Panc1 (cell line): ENCODE results near the gene ROR1. TPM values are rescaled to one million over a fixed set of nuclear protein-coding genes. Genes with fewer than 3 reads are reported as not detected.

Experiments used
- ATAC-seq: fragments of 200-7000 bp; cut with Tn5 transposase; 2 replicates; pipeline ENCODE4 v1.9.1; 2020; ENCODE audit warnings: mild to moderate bottlenecking, moderate library complexity
- BruUV-seq: library from RNA; stranded (reverse); fragments of 400-500 nt; replicated peaks from 2 replicates; lab custom pipeline; 2021; lab: Mats Ljungman, UMichigan
- CTCF ChIA-PET: fragments of 300-600 bp; sonication (Branson Sonifier 250); formaldehyde crosslinking; loops from one replicate; lab custom pipeline; 2022; ENCODE audit warnings: antibody characterized with exemption; lab: Charles Lee
- POLR2A ChIA-PET: fragments of 300-600 bp; sonication (Branson Sonifier 250); formaldehyde crosslinking; loops from one replicate; lab custom pipeline; 2022; ENCODE audit warnings: antibody characterized with exemption; lab: Charles Lee
- DNase-seq: peaks from one replicate; pipeline ENCODE4 v3.0.0-alpha.2; 2010; ENCODE audit warnings: low read depth, low spot score
- H3K27ac ChIP-seq: 2 replicates; pipeline ENCODE4 v1.5.1; 2011; ENCODE audit warnings: mild to moderate bottlenecking, low read length, inconsistent platforms
- H3K27me3 ChIP-seq: fragments of 200-500 bp; sonication (Bioruptor generic); 2 replicates; pipeline ENCODE4 v1.6.0; 2014; ENCODE audit warnings: low read length, inconsistent platforms; ENCODE audit not compliant: control insufficient read depth, insufficient read depth
- H3K36me3 ChIP-seq: fragments of 200-500 bp; sonication (Bioruptor generic); 2 replicates; pipeline ENCODE4 v1.5.1; 2014; ENCODE audit warnings: inconsistent platforms, mild to moderate bottlenecking, low read length, moderate library complexity; ENCODE audit not compliant: control insufficient read depth, insufficient read depth
- H3K4me1 ChIP-seq: 2 replicates; pipeline ENCODE4 v1.5.1; 2011; ENCODE audit warnings: inconsistent platforms, mild to moderate bottlenecking, low read length, moderate library complexity; ENCODE audit not compliant: control insufficient read depth, insufficient read depth
- H3K4me3 ChIP-seq, 2 experiments: 2 replicates each; pipeline ENCODE4 v1.5.1; 2011 to 2012; ENCODE audit warnings: low read depth in 2 of 2, low read length in 2 of 2, mild to moderate bottlenecking in 2 of 2, inconsistent platforms in 1 of 2, moderate library complexity in 1 of 2
- H3K9me3 ChIP-seq: fragments of 200-500 bp; sonication (Bioruptor generic); 2 replicates; pipeline ENCODE4 v1.5.1; 2014; ENCODE audit warnings: low read depth, mild to moderate bottlenecking, inconsistent platforms, low read length, moderate library complexity; ENCODE audit not compliant: control insufficient read depth, insufficient read depth
- CTCF ChIP-seq: fragments of 450-650 bp; IDR thresholded peaks from 2 replicates; pipeline ENCODE4 v1.5.1; 2017; ENCODE audit warnings: mild to moderate bottlenecking
- POLR2AphosphoS5 ChIP-seq: IDR thresholded peaks from 2 replicates; pipeline ENCODE4 v1.6.1; 2012; ENCODE audit warnings: mild to moderate bottlenecking, low read depth, low read length, moderate library complexity
- SIN3A ChIP-seq: IDR thresholded peaks from 2 replicates; pipeline ENCODE4 v1.6.1; 2012; ENCODE audit warnings: low read depth, mild to moderate bottlenecking, low read length, moderate library complexity, borderline replicate concordance; ENCODE audit not compliant: insufficient read depth
- TCF7L2 ChIP-seq: IDR thresholded peaks from 2 replicates; pipeline ENCODE4 v1.6.1; 2011; ENCODE audit warnings: mild to moderate bottlenecking, low read depth, low read length, inconsistent platforms
- in situ Hi-C: cut with HindIII; loops from 2 replicates; pipeline ENCODE4 v1.10.0; 2016; ENCODE audit warnings: low sequenced_read_pairs, low pct_unique_long_range_greater_than_20kb
- intact Hi-C: fragments of 100-400 bp; cut with micrococcal nuclease; formaldehyde crosslinking; loops from one replicate; pipeline ENCODE4 v1.10.0; 2022; ENCODE audit not compliant: unreplicated experiment
- total RNA-seq: library from RNA; stranded (reverse); gene quantifications from one replicate; pipeline ENCODE4 v1.2.1, GENCODE V29; 2021; ENCODE audit not compliant: unreplicated experiment
- TF ChIP-seq, protein P1 (sequence below), 2 experiments: IDR thresholded peaks; 2 replicates each; pipeline ENCODE4 v1.6.1; 2011 to 2012; ENCODE audit warnings: low read depth in 2 of 2, control low read depth in 1 of 2, low read length in 1 of 2, mild to moderate bottlenecking in 1 of 2, moderate library complexity in 1 of 2; ENCODE audit not compliant: insufficient read depth in 1 of 2

The ROR1 gene
- total RNA-seq, 1 experiment from 2014 or later: 19.3 TPM

GRCh38 chr1:63875636-63876035 is 101.8 kb downstream of the ROR1 start:
- H3K9me3 ChIP-seq: no peaks in the 10 kb centered on the region
- H3K27ac ChIP-seq: peak overlapping the region; percentile 91
- no peak overlapping the region for H3K4me3 ChIP-seq
- in situ Hi-C loops (no loop called here), intact Hi-C loops (no loop called here)
- ChIA-PET POLR2A (no interaction called here), CTCF (no interaction called here)
- H3K4me1 ChIP-seq: peaks cover 74% of the 10 kb centered on the region
- BruUV-seq: no TSS peak
- no peaks in the 10 kb centered on the region for H3K27me3 ChIP-seq
- H3K36me3 ChIP-seq: no peaks in the 10 kb centered on the region
- TF ChIP-seq TCF7L2 (no peak), SIN3A (no peak), POLR2AphosphoS5 (no peak), CTCF (no peak)
- TF ChIP-seq, protein P1, sequence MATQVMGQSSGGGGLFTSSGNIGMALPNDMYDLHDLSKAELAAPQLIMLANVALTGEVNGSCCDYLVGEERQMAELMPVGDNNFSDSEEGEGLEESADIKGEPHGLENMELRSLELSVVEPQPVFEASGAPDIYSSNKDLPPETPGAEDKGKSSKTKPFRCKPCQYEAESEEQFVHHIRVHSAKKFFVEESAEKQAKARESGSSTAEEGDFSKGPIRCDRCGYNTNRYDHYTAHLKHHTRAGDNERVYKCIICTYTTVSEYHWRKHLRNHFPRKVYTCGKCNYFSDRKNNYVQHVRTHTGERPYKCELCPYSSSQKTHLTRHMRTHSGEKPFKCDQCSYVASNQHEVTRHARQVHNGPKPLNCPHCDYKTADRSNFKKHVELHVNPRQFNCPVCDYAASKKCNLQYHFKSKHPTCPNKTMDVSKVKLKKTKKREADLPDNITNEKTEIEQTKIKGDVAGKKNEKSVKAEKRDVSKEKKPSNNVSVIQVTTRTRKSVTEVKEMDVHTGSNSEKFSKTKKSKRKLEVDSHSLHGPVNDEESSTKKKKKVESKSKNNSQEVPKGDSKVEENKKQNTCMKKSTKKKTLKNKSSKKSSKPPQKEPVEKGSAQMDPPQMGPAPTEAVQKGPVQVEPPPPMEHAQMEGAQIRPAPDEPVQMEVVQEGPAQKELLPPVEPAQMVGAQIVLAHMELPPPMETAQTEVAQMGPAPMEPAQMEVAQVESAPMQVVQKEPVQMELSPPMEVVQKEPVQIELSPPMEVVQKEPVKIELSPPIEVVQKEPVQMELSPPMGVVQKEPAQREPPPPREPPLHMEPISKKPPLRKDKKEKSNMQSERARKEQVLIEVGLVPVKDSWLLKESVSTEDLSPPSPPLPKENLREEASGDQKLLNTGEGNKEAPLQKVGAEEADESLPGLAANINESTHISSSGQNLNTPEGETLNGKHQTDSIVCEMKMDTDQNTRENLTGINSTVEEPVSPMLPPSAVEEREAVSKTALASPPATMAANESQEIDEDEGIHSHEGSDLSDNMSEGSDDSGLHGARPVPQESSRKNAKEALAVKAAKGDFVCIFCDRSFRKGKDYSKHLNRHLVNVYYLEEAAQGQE (IDR thresholded peaks at IDR 0.05; ENCODE audit: insufficient read depth in 1 of 2, low read depth in 2 of 2, low read length in 1 of 2): no peak
- no peak for ATAC-seq
- no peak for DNase-seq

DNA sequence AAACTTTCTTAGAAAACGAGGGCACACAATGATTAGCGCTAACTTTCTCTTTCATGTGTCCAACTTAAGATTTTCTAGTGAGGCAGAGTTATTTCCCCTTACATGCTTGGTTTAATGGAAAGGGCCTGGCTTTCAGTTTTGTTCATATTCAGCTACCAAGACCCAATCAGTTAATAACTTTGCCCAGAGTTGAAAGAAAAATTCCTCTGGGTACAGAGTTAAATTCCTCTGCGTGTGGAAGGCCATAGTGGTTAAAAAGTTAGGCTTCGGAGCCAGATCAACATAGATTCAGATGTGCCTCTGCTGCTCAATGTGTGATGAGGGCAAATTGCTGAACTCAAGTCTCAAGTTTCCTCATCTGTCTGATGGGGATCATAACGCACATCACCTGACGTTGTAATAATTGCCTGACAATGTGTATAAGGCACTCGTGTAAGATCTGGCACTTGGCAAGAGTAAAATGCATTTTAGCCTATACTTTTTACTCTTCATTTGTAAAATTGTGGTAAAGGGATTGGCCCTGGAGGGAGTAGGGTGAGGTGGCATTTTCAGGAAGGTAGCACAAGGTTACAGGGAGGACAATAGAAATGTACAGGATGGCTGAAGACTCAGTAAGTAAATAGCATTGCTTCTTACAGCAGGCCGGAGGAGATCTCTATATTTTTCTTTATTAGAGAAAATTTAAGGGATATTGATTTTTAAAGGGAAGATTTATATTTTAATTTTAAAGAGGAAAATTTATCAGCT is 103.4 kb downstream of the ROR1 start:
- ATAC-seq (no peak), DNase-seq (no peak)
- intact Hi-C loops (no loop called here), in situ Hi-C loops (no loop called here)
- ChIA-PET CTCF (no interaction called here), POLR2A (no interaction called here)
- H3K9me3 ChIP-seq: no peaks in the 10 kb centered on the region
- H3K4me3 ChIP-seq: peak overlapping the region in 1 of 2 experiments; percentile 10; a peak in 1 of 4 replicates
- no peaks in the 10 kb centered on the region for H3K36me3 ChIP-seq
- no TSS peak for BruUV-seq
- H3K27ac ChIP-seq: peak overlapping the region; percentile 91
- no peaks in the 10 kb centered on the region for H3K27me3 ChIP-seq
- TF ChIP-seq, protein P1 (IDR thresholded peaks at IDR 0.05; ENCODE audit: insufficient read depth in 1 of 2, low read depth in 2 of 2, low read length in 1 of 2): no peak
- no peak for TF ChIP-seq SIN3A
- no peak for TF ChIP-seq TCF7L2
- TF ChIP-seq CTCF: no peak
- TF ChIP-seq POLR2AphosphoS5: no peak
- H3K4me1 ChIP-seq: peaks cover 76% of the 10 kb centered on the region
